HG03342 (cell line): Measurements from ENCODE around the gene LGALS9.

Source experiments
- ATAC-seq: cut with Tn5 transposase; IDR thresholded peaks from one replicate; pipeline ENCODE4 v1.9.1; 2021; ENCODE audit warnings: mild to moderate bottlenecking, moderate library complexity; ENCODE audit not compliant: unreplicated experiment

LGALS9 gene

GRCh38 chr17:27630607-27631410 lies at the start of gene LGALS9:
Gene LGALS9 (plus strand): TSS chr17:27631188. CDS start chr17:27631266, 78 bp downstream.
- ATAC-seq = peak; percentile 69

GRCh38 chr17:27582696-27583095 lies 48.3 kb upstream of the LGALS9 start:
- ATAC-seq = no peak

GRCh38 chr17:27585153-27585681 lies 45.8 kb upstream of the LGALS9 start:
- no peak for ATAC-seq

DNA sequence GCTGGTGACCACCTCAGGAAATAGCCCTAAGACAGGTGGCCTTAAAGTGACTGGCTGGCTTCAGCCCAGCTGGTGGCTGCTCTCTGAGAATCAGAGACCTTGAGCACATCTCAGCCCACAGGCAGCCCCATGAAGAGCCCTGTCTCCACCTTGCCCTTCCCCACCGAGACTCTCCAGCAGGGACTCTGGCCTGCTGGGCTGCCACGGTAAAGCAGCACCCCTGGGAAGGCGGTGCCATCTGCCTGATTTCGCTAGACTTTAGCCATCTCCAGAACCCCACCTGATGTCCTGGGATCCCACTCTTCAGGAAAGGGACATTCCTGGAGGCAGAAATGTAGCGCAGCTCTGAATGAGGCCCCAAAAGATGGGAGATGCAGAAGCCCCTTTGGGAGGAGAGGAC lies 45.2 kb upstream of the LGALS9 start:
- ATAC-seq = no peak

- ATAC-seq = no peak
Measured at GRCh38 chr17:27586203-27586721, 44.7 kb upstream of the LGALS9 start.

DNA sequence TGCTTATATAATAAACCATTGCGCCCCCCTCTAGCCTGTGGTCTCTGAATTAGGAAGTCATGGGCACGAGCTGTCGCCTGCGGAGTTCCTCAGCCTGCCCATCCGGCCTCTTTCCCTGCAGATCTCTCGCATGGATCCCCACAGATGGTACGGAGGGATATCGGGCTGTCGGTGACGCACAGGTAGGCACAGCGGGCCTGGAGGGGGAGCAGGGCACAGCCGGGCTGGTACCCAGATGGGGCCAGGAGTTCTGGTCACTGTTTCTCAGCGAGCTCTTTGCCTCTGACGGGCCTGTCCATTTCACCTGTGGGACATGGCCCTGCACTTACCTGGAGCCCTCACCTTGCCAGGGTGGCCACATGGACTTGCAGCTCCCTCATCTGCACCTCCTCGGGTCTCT lies 42.6 kb upstream of the LGALS9 start:
- ATAC-seq = no peak

GRCh38 chr17:27590864-27591263 lies 40.1 kb upstream of the LGALS9 start:
- no peak for ATAC-seq

DNA sequence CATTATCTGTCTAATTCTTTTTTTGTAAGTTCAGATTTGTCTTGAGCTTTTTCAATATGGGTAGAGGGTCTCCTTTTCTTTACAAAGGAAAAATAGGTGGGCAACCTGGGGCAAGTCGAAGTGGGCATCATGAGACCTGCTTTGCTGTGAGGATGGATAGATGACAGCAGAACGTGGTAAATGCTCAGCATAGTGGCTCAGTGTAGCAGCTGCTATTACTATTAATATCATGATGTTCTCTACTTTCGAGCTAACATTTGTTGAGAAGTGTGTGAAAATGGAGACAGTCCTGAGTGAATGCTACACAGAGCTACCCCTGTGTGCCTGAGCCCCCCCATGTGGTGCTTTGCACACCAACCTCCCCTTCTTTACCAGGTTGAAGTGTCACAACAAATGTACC lies 39.0 kb upstream of the LGALS9 start:
- ATAC-seq = no peak

DNA sequence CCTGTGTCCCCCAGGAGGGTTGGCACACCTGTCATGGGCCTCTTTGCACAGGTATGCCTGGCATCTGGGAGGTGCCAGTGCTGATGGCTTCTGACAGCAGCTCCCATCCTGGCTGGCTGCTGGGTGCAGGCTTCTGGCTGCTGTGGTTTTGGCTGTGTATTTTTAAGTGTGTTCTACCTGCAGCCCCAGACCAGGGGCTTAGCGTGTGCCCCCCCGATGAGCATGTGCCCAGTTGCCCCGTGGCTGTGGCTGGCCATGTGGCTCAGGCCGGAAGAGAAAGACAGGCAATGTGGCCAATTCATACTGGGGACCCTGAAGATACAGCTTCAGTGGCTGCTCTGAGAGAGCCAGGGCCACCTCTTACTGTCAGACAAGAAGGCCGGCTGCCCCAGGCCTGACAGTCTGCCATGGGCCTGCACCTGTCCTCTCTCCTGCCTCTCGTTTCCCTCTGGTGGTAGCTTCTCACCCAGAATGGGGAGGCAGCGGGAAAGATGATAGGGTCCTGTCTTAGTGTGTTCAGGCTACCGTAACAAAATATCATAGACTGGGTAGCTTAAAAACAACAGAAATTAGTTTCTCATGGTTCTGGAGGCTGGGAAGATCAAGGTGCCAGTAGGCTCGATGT lies 37.6 kb upstream of the LGALS9 start:
- no peak for ATAC-seq

- no peak for ATAC-seq
Measured at GRCh38 chr17:27593857-27594255, 37.1 kb upstream of the LGALS9 start.

DNA sequence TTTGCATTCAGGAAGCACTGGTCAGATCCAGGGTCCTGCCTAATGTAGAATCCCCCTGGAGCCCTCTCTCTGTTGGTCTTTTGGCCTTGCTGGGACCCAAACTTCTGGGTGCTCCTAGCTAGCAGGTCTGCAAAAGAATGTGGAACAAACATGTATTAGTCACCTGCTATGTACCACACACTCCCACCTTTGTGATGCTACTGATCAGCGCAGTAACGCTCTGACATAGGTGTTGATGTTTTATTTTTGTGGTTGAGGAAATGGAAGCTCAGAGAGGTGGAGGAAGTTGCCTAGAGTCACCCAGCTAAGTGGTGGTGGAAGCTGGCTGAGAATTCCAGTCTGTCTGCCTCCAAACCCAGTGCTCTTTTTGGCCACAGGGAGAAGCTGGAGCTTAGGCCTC lies 35.8 kb upstream of the LGALS9 start:
- no peak for ATAC-seq

DNA sequence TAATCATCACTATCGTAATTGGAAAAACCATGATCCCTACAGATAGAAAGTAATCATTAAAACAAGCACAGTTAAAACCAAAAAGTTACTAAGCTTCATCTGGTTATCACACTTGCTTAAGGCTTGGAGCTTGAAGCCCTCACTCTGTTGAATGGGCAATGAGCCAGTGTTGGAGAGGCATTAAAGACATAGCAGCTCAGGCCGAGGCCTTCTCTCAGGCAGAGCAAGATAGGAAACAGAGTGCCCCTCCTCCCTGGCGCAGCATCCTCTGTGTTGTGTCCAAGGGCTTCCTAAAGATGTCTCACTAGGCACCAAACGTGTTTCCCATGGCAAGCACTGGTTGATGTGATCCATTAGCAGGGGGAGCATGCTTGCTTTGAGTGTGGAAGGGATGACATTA lies 34.9 kb upstream of the LGALS9 start:
- ATAC-seq = no peak

DNA sequence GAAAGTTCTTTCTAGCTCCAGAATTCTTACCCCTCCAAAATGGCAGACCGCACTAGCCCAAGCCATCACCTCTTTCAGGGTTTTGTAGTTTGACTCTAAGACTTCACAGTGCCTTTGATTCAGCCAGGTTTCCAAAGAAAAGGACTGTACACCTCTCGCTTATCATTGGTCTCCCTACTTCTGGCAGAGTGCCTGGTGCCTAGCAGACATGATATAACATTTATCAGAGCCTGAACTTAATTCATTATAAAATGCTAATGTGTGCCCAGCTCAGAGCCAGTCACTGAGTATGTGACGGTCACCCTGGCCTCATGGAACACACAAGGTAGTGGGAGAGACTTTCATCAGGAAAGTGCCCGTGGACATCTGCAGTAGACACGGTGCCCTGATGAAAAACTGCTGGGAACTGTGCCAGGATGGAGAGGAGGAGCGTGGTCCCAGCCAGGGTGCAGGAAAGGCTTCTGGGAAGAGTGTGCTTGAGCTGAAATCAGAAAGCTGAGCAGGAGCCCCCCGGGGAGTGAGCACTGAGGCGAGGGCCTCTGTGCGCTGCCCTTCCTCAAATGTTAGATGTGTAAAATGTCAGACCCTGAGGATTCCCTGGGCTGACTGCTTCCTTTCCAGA lies 34.3 kb upstream of the LGALS9 start:
- no peak for ATAC-seq

DNA sequence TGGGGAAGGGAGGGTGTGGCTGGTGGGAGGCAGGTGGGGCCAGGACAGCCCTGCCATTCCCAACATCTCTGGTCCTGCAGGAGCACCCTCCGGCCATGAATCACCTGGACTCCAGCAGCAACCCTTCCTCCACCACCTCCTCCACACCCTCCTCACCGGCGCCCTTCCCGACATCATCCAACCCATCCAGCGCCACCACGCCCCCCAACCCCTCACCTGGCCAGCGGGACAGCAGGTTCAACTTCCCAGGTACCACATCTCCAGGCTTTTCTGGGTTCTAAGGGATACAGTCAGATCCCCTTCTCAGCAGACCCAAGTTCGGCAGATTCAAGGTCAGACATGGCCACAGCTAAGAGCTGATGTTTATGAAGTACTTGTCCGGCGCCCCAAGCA lies 33.8 kb upstream of the LGALS9 start:
- ATAC-seq = no peak

DNA sequence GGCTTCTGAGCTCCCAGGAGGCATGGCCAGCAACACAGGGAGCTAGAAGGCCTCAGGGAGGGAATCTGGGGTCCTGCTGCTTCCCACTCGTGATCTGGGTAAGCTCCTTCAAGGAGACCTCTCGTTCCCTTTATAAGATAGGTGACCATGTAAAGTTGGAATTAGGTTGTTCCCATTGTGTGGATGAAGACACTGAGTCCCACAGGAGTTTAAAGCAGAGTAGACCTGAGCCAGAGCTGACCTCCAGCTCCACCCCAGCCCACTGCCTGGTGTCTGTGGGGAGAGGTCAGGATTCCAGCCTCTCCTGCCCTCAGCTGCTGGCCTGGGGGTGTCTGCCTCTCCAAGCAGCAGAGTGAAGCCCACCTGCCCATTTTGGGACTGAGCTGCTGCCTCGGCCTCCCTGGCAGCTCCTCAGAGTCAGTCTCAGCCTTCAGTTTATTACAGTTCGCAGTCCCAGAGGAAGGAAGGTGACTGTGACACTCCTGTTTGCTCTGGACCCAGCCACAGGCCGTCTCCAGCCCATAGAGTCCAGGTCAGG lies 33.1 kb upstream of the LGALS9 start:
- no peak for ATAC-seq

DNA sequence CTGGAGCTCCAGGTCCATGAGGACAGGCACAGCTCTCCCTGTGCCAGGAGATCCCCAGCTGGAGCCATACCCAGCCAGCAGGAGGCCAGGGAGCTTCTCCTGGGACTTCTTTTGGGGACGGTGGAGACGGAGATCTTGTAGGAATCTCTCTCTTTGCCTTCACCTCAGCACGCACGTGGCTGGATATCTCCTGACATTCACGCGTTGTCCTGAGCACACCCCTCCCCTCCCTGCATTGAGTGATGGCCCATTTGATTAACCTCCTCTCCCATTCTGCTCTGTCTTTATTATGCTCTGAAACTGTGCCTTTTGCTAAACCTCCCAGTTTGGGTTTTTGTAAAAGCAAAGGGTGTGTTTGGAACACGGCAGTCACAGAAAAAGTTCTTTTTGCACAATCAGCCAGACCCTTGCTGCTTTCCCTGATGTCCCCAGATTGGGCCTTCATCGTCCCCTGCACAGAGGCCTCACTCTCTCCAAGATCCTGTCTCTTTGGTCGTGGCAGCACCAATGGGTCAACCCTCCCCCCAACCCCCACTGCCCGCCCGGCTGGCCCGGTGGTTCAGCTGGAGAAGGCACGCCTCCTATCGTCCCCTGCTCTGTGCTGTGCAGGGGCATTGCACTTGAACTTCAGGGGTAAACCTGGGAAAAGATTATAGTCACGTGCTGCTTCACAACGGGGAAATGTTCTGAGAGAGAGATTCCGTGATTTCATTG lies 32.5 kb upstream of the LGALS9 start:
- no peak for ATAC-seq

GRCh38 chr17:27600471-27600870 lies 30.5 kb upstream of the LGALS9 start:
- no peak for ATAC-seq

DNA sequence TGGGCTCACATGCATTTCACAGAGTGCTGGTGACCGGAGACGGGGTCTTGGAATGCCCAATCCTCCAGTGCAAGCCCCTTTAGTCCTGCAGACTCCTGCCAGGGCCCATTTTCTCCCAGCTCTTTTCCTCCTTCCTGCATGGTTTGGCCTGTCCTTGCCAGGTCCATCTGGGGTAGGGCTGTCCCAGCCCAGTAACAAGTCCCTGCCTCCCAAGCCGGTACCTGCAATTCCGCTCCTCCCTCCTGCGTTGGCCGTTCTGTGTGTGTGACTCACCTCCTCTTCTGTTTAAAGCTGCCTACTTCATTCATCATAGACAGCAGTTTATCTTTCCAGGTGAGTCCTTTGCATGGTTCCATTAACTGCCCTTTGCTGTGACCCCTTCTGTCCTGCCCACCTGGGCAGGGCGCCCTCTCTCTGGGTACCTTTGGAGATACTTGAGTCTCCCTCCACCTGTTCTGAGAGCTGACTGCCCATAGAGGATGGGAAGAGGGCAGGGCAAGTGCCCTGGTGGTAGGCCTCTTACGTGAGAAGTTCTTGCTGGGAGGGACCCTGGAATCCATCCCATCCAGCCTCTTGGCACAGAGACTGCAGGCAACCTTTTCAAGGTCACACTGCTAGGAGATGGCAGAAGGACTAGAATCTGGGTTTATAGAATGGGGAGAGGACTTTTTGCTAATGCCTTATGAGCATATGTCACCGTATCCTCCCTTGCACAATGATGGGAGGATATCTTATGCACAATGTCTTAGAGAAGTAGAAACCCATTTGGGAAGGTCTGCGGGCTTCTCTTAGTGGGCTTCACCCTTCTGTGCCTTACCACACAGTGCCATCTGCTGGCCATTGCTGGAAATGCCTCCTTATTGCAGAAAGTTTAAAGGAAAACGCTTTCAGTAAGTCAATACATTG lies 29.7 kb upstream of the LGALS9 start:
- ATAC-seq = no peak

DNA sequence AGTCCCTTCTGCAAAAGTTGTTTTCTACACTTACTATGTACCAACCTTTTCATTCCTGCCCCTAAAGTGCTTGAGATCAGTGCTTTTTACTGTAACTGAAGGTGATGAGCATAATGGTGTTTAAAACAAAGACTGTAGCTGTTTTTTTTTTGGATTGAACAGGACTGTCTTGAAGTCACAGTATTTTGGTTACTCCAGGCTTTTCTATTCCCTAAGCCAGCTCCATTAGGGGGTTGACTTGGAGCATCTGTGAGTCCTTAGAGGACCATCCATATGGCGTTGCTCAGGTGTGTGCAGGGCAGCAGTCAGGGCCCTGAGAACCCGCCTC lies 29.0 kb upstream of the LGALS9 start:
- ATAC-seq = no peak
